Endothelial cell (in vitro differentiated cells): ENCODE data around the gene POLR2H. TPM values are rescaled to one million over a fixed set of nuclear protein-coding genes. Genes with fewer than 3 reads are reported as not detected.

Experiments used
- DNase-seq: peaks from one replicate; pipeline ENCODE4 v3.0.0; 2021; ENCODE audit warnings: low spot score
- H3K27ac Mint-ChIP-seq: one replicate; pipeline ENCODE4 v1.8.0; 2021; ENCODE audit warnings: mixed read lengths, inconsistent platforms; ENCODE audit not compliant: unreplicated experiment
- H3K27me3 Mint-ChIP-seq: one replicate; pipeline ENCODE4 v1.8.0; 2021; ENCODE audit warnings: mild to moderate bottlenecking, moderate library complexity, mixed read lengths, inconsistent platforms; ENCODE audit not compliant: unreplicated experiment
- H3K36me3 Mint-ChIP-seq: one replicate; pipeline ENCODE4 v1.8.0; 2021; ENCODE audit warnings: mild to moderate bottlenecking, low read depth, mixed read lengths, inconsistent platforms; ENCODE audit not compliant: unreplicated experiment
- H3K4me1 Mint-ChIP-seq: one replicate; pipeline ENCODE4 v1.8.0; 2021; ENCODE audit warnings: mild to moderate bottlenecking, mixed read lengths, inconsistent platforms; ENCODE audit not compliant: unreplicated experiment
- H3K4me3 Mint-ChIP-seq: one replicate; pipeline ENCODE4 v1.8.0; 2021; ENCODE audit warnings: mild to moderate bottlenecking, mixed read lengths, inconsistent platforms; ENCODE audit not compliant: unreplicated experiment
- H3K9me3 Mint-ChIP-seq: one replicate; pipeline ENCODE4 v1.8.0; 2021; ENCODE audit warnings: mixed read lengths, inconsistent platforms; ENCODE audit not compliant: unreplicated experiment
- CTCF ChIP-seq: fragments of 200-600 bp; sonication (generic); IDR thresholded peaks from one replicate; pipeline ENCODE4 v1.5.0; 2021; ENCODE audit warnings: antibody characterized with exemption; ENCODE audit not compliant: unreplicated experiment
- total RNA-seq: library from RNA; stranded (reverse); fragmentation: NEBNext Ultra II Directional; extraction: Animal tissue kit (Norgen Biotek cat#: 25700); gene quantifications from one replicate; pipeline ENCODE4 v1.2.1, GENCODE V29; 2021; ENCODE audit not compliant: unreplicated experiment

Gene POLR2H
- total RNA-seq, 1 donor from 2014 or later: 56.1 TPM

GRCh38 chr3:184346480-184347190 lies 14.9 kb upstream of the POLR2H start:
- DNase-seq: no peak
- Mint-ChIP-seq H3K9me3 (no peaks in the 10 kb centered on the region), H3K4me1 (peaks cover 9% of the 10 kb centered on the region), H3K27ac (no peak overlapping the region), H3K27me3 (peaks cover 2% of the 10 kb centered on the region), H3K36me3 (peaks cover 29% of the 10 kb centered on the region), H3K4me3 (no peak overlapping the region)
- TF ChIP-seq CTCF: no peak

GRCh38 chr3:184347321-184348056 lies 14.0 kb upstream of the POLR2H start:
- DNase-seq: no peak
- Mint-ChIP-seq H3K4me1 (peaks cover 6% of the 10 kb centered on the region), H3K27me3 (peaks cover 1% of the 10 kb centered on the region), H3K9me3 (no peaks in the 10 kb centered on the region), H3K4me3 (no peak overlapping the region), H3K36me3 (peaks cover 26% of the 10 kb centered on the region), H3K27ac (no peak overlapping the region)
- no peak for TF ChIP-seq CTCF

GRCh38 chr3:184348057-184348382 lies 13.5 kb upstream of the POLR2H start:
- TF ChIP-seq CTCF: no peak
- no peak overlapping the region for H3K4me3 Mint-ChIP-seq
- H3K27ac Mint-ChIP-seq: no peak overlapping the region
- DNase-seq: no peak
- no peaks in the 10 kb centered on the region for H3K9me3 Mint-ChIP-seq
- peaks cover 1% of the 10 kb centered on the region for H3K27me3 Mint-ChIP-seq
- H3K4me1 Mint-ChIP-seq: peaks cover 5% of the 10 kb centered on the region
- peaks cover 23% of the 10 kb centered on the region for H3K36me3 Mint-ChIP-seq

GRCh38 chr3:184349563-184350470 lies 11.7 kb upstream of the POLR2H start:
- no peaks in the 10 kb centered on the region for H3K9me3 Mint-ChIP-seq
- no peak for TF ChIP-seq CTCF
- H3K36me3 Mint-ChIP-seq: peaks cover 18% of the 10 kb centered on the region
- no peak overlapping the region for H3K4me3 Mint-ChIP-seq
- no peak overlapping the region for H3K27ac Mint-ChIP-seq
- peaks cover 5% of the 10 kb centered on the region for H3K4me1 Mint-ChIP-seq
- no peak for DNase-seq
- H3K27me3 Mint-ChIP-seq: no peaks in the 10 kb centered on the region
